ENCODE measurements around the gene HUS1B.

GRCh38 chr6:659716-660581 lies 3.0 kb upstream of the HUS1B start:
- TF ChIP-seq TAF1 (IDR thresholded peaks at IDR 0.05; ENCODE audit: low read depth, low read length) (no peak), POLR2AphosphoS5 (IDR thresholded peaks at IDR 0.05; ENCODE audit: low read depth, low read length) (no peak)

Measured in GM12891 (cell line).